Eye (tissue), 1 donor: Measurements from ENCODE around the gene MAP3K14.

ENCODE experiments used
- DNase-seq: peaks from one replicate; pipeline ENCODE4 v3.0.0-alpha.2; 2015

The MAP3K14 gene

DNA sequence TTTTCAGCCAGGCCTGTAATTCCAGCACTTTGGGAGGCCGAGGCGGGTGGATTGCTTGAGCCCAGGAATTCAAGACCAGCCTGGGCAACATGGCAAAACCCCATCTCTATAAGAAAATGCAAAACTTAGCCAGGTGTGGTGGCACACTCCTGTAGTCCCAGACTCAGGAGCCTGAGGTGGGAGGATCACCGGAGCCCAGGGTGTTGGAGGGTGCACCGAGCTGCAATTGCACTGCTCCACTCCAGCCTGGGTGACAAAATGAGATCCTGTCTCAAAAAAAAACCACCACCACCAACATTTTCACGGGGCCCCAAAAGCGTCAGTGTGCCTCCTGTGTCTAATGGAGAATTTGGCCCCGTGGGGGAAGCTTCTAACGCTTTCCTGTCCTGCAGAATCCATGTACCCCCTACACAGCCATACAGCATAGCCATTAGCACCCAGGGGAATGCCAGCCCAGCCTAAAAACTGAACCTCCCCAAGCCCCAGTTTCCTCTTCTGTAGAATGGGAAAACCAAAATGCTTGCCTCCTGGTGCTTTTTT is 22.2 kb upstream of the MAP3K14 start:
- DNase-seq, result no peak

DNA sequence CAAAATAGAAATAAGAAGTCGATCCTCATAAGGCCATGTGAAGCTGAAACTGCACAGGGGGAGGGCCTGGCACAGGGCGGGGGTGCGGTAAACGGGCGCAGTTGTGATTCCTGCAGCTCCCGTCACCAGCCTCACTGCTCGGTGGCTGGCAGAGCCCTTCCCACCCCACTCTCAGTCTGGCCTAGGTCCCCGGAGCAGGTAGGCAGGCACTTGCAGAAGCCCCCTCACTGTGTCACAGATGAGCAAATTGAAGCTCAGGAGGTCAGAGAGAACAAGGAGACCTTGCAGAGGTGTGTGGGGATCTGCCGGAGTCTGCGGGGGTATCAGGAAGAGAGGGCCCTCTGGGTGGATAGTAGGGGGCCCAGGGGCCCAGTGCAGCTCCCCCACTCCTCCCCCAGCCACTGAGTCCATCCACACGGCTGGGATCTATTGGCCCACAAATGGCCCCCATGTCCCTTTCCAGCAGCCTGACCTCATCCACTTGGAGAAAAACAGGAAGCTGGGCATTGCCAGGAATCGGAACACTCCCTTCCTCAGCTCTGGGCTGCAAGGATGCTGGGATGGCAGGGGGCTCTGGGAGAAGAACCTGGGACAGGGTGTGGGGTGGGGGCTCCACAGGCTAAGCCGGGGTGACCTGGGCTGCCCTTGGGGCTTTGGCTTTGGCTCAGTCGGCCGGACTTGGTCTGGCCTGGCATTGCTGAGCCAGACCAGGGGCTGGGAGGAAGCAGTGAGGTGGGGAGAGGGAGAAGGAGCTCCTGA is 21.4 kb upstream of the MAP3K14 start:
- DNase-seq, result no peak

DNA sequence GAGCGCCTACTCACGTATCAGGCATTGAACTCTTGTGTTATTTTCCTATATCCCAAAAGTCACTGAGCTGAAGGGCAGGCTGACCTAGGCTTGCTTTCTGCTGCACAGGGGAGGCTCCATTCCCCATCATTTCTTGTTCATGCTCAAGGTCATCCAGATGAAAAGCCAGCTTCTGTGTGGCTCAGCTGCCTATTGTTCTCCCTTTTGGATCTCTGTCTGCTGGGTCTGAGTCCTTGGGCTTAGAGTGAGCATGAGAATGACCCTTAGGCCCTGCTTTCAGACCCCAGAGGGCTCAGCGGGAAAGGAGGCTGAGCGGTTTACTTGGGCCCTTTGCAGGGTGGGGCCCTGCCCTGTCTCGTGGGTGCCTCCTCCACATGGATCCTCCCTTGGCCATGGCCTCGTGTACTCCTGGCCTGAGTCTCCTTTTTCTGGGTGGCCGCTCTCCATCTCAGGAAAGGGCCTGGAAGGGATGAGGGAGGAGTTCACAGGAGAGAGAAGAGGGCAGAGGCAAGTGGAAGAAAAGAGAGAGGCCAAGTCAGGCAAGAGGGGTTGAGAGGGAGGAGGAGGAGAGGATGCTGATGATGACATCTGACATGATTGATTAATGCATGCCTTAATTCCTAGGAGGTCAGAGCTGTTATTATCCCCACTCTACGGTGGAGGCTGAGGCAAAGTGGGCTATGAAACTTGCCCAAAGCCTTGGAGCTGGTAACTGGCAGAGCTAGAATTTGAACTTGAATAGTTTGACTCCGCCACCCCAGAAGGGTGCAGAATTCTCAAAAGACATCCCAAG is 19.8 kb upstream of the MAP3K14 start:
- peak; percentile 30 for DNase-seq

DNA sequence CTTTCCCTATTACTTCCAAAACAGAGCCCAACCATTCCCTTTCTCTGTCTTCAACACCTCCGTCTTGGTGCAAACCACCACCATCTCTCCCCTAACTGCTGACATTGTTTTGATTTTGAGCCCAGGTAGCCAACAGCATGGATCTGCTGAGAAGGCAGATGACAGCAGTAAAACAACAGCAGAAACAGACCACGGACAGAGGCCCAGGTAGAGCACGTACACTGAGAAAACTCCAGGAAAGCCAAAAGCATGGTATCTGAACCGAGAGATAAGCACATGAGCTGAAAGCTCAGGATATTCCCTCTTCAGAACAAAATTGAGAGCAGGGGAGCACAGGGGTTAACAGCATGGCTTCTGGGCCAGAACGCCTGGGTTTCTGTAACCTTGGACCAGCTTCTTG is 18.9 kb upstream of the MAP3K14 start:
- DNase-seq, result no peak

DNA sequence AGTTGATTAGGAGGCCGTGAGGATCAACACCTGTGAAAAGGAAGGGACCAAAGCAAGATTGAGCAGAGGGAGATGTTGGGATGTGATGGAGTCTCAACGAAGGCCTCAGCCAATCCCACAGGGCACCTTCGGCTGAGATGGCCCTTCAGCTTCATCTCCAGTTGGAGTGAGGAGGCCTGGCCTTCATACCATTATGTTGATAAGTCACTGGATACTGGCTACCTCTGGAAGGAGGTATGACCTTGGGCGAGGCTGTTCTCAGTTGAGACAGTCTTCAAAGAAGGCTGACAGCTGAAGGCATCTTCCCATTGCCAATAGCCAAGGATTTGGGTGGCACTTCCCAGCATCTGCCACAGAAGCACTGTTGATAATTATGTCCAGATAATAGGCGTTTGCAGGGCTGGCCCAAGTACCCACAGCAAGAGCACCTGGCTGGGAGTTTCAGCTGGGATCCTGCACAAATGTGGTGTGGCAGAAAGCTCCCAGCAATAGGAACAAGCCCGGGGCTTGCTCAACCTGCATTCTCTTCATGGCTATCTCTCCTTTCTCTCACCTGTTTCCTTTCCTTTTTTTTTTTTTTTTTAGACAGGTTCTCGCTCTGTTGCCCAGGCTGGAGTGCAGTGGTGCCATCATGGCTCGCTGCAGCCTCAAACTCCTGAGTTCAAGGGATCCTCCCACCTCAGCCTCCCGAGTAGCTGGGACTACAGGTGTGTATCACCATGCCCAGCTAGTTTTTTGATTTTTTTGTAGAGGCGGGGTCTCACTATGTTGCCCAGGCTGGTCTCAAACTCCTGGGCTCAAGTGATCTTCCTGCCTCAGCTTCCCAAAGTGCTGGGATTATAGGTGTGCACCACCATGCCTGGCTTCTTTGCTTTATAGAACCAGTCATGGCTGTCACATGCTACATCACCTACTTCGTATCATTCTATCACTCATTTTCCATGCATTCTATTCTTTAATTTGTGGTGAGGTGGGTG is 18.2 kb upstream of the MAP3K14 start:
- no peak for DNase-seq

DNA sequence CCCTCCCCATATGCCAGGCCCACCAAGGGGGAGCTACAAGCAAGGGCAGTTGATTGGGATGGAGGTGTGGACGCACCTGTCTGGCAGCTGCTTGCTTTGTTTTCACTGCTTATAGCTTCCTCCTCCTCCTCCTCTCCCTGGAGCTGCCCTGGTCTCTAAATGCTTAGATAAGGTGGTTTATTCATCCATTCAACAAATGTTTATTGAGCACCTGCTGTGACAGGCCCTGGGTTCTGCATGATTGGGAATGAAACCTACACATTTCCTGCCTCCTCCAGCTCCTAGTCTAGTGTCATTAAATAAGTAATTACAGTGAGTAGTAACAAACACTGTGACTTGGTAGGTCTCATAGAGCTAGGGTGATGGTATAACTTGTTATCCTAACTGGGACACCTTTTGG is 17.4 kb upstream of the MAP3K14 start:
- DNase-seq, result no peak

DNA sequence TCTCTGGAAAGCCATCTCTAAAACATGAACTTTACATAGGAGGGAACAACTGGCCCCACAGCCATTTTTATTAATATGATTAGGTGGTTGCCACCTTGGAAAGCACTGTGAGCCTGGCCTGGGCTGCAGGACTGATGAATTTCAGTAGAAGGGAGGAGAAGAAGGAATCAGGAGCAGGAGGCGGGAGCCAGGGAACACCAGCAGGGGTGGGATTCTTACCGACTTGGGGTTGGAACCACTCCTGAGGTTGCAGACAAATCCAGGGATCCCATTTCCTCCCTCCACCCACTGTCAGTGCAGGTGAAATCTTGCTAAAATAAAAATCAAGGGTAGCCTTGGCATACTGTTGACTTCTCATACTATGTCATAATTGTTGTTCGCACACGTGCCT is 16.9 kb upstream of the MAP3K14 start:
- DNase-seq, result no peak

DNA sequence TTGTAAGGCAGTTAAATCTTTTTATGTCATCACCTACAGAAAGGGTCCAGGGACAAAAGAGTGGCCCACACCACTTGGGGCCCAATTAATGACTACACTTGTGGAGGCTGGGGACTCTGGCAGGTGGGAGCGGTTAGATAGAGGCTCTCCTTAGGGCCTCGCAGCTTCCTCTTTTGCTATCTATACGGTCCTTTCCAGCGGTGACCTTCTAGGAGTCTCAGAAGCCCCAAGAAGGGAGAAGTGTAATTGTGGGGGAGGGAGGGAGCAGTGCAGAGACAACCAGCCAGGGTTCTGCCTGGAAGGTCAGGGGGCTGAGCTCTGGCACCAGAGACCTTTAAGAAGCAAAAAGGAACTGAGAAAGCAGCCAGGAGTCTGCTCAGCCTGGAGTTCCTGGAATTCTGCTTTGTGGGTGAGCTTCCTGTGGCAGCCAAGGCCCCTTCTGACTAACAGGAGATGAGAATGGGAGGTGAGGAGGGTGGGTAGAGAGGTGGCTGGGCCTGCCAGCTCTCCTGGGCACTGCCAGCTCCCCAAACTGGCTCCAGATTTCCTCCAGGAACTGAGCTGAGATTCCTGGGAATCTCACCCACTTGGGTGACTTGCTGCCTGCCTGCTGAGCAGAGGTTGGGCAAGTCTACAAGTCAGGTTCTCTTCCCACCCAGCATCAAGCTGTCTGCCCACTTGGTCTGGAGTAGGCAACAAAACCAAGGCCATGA is 16.3 kb upstream of the MAP3K14 start:
- no peak for DNase-seq

DNA sequence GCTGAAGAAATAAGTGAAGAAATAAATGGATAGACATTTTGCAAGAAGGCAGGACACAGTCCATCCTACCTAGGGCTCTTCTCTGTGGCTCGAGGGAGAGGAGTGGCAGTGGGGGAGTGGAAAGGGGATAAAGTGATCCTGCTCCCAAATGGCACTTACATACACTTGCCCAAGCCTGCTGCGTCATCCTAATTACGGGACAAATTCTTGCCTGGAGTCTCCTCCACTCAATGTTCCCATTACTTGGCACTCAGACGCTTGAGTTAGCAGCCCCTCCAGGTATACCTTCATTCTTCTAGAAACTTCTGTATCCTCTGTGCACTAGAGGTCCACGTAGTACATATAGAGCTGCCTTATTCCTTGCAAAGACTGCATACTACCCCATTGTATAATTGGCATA is 15.7 kb upstream of the MAP3K14 start:
- no peak for DNase-seq

DNA sequence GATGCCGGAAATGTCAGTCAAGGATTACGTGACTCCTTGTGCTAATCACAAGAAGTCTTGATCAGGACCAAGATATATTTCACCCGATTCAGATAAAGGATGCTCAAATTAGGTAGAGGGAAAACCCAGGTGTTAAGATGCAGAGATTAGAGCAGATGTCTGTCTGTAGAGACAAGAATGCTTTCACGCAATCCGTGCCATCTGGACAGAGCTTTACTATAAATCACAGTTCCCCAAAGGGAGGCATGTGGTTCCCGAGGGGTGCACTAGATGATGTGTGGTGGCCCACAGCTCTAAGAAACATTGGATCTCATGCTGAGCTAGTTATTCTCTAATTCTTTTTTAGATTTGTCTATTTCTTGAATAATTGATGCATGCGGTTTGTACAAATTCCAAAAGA is 9.8 kb upstream of the MAP3K14 start:
- DNase-seq, result no peak

DNA sequence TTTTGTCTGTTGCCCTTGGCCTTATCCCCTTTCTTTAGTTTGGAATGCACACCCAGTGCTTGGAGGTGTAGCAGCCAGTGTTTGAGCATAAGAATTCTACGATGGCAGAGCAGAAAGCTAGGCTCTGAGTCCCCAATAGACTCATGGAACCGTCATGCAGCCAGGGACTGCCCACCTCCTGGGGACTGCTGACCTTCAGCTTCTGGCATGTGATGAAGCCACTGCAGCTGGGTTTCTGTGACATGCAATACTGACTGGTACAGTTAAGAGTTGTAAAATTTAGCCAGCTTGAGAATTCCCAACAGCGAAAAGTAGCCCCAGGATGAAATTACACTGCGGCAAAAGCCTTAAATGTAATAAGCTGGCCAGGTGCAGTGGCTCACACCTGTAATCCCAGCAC is 9.0 kb upstream of the MAP3K14 start:
- DNase-seq, result no peak

DNA sequence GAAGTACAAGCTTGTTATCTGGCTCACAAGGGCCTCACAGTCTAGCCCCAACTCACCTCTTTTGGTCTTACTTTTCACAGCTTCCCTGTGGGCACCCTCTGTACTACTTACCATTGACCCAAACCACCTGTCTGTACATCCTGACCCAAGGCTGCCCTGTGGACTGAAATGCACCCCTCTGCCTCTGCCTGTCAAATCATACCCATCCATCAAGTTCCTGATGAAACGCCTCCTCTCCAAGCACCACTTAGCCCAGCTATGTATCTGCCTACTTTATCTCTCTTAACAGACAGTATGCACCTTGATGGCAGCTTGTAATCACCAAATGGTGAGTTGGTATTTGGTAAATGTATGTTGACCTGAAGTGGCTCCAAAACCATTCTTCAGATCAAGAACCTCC is 7.5 kb upstream of the MAP3K14 start:
- DNase-seq, result no peak

DNA sequence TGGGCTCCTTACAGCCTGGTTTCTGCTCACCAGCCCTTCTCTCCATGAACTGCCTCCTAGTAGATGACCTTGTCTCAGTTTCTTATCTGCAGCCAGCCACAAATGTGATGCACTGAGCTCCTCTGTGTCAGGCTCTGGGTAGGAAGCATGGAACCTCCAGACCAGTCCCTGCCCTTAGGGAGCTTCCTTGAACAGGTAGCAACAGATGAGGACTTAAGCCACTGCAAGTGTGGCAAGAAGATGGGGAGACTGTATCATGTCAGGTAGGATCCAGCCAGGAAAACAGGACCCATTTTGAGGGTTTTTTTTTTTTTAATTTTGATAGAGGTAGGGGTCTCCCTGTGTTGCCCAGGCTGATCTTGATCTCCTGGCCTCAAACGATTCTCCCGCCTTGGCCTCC is 5.3 kb upstream of the MAP3K14 start:
- DNase-seq, result no peak

DNA sequence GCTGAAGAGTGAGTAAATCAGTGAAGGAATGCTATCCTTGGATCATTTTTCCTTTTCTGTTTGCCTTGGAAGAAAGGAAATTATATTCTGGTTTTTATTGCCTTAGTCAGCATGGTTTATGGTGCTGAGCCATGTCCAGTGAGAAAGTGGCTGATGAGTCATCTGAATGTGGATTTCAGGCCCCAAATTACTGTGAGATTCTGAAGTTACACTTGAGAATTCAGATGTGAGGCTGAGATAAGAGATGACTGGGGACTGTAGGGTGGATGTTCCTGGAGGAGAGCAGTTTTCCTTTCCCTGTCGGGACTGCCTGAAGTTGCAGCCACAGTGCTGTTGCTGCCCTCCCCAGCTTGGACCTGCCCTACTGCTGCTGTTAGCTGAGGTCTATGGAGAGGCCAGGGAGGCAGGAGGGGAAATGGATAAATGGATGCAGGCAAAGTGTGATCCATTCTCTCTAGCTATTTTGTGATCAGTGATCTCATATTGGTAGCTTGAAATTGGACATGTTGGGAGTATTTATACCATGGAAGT is 4.2 kb upstream of the MAP3K14 start:
- no peak for DNase-seq

DNA sequence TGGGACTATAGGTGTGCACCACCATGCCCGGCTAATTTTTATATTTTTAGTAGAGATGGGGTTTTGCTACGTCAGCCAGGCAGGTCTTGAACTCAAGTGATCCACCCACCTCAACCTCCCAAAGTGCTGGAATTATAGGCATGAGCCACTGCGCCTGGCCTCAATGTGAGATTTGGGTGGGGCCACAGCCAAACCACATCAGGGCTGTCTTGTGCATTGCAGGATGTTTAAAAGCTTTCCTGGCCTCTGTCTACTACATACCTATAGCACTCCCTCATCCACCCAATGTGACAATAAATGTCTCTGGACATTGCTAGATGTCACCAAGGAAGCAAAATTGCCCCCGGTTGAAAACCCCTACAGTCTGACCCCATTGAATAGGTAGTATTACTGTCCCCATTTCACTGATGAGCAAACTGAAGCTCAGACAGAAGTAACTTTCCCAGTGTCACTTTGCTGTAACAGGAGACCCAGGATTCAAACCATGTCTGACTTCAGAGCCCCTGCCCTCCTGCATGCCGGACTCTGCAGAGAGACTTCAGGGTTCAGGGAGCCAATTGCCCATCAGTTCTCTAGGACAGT is 3.6 kb upstream of the MAP3K14 start:
- DNase-seq, result no peak

DNA sequence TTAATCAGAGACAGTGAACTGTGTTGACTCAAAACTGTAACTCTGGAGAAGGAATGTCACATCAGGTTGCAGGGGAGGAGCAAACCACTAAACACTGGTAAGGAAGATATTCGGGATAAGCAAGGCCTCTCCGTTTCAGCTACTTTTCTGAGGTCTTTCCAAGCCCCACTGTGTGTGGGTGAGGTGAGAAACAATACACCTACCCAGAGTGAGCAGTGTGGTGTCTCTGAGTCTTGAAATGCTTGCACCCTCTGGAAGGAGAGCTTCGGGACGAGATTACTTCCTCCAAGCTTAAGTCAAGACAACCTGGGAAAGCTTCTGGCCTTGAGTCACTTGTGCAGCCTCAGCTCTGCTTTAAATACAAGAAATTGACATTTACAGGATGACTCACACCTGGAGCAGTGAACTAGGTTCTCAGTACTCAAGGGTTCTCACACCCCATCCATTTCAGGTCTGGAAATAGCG is 2.5 kb upstream of the MAP3K14 start:
- DNase-seq, result no peak

DNA sequence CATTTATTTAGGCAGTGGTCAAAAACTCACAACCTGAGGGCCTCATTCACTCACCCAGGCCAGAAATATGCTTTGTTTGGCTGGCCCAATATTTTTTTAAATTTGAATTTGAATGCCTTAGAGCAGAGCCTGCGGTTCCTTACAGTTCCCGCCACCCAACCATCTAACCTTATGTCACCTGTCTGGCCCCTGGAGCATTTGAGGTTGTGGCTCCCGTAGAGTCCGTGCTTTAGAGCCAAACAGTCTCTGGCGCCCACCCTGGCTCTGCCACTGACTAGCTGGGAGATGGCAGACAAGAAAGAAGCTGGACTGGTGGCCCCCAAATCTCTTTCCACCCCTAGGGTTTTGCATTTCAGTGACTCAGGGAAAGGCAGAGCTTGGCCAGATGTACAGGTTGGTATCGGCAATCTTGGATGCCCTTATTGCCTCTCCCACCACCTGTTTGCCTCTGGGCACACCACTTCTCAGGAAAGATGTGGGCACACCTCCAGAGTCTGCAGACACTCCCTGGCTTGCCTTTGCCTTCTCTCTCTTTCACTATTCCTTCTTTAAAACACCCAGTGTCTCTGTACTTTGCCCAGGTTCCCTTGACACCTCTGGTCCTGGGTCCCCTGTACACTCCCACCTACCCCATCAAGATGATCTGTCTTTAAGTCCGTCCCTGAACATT is 1.9 kb upstream of the MAP3K14 start:
- DNase-seq, result no peak

DNA sequence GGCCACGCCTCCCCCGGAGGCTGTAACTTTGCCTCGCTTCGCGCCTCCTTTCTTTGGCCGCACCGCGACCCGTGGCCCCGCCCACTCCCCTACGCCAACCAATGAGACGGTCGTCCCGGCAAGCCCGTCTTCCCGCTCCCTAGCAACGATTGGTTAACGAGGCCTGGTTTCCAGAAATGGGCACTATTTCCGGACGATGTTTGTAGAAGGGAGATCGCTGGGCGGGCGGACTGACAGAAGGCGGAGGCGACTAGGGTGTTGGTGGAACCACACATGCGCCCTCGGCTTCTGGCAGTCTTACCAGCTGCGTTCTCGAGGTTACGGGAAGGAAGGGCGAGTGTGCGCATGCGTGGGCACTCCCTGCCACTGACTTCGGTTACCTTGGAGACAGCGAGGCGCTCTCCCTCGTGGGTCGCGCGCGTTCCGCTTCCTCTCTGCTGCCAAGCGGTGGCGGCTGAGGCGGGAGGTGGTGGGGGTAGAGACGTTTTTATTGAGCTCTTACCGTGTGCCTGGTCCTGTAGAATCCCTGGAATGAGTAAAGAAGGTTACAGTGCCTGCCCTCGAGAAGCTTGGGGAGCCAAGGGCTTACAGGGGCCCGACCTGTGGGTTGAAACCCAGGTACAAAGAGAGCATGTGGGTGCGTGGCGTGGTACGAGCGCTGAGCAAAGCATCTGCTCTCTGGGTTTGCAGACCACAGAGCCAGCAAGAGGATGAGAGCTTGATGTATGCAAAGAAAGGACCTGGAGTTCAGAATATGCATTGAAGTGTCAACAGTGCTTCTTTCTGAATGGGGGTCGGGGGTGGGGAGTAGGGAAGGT is 500 bp upstream of the MAP3K14 start:
- DNase-seq, result peak; percentile 100

DNA sequence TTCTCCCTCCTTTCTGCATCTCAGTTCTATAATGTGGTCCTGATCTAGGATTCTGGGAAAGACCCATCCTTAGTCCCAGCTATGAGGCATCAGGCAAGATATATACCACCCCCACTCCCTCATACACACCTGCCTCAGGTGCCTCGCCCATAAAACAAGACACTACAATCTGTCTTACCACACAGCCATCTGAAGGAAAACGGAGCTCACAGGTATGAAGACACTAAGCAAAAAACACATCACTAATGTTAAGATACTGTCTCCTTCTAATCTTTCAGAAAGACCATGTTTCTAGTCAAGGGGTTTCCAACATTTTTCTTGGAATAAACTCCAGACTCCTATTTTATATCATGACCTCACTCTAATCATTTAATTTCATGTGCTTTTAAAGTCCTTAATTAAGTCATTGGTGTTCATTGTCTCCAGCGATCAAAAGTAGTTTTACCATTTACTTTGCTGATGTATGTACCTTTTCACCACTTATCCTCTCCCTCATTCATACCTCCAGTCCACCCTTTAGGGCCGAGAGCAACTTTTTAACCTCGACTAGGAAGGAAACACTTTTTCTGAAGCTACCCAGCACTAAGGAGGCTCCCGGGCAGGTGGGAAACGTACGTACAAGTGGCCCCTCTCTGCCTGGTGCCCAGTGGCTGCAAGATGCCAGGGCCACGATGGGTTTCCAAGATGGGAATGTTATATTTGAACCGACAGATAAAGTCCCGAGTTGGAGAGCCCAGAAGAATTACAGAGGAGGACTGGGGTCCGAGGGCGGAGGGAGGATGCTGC is 979 bp downstream of the MAP3K14 start:
- peak; percentile 28 for DNase-seq
